ENCODE results near the gene SEMA3G.

Gene SEMA3G

GRCh38 chr3:52479877-52480575, 35.1 kb upstream of the SEMA3G start:
- peaks cover 71% of the 10 kb centered on the region for H3K36me3 ChIP-seq (ENCODE audit: control insufficient read depth, low read length)
- H3K4me2 ChIP-seq (ENCODE audit: low read length): no peak overlapping the region
- TF ChIP-seq EZH2phosphoT487 (IDR thresholded peaks at IDR 0.05; ENCODE audit: borderline replicate concordance, low read length): no peak
- no peak for TF ChIP-seq CTCF (IDR thresholded peaks at IDR 0.05; ENCODE audit: low read depth, low read length, poor library complexity, severe bottlenecking)

GRCh38 chr3:52479037-52479876, 34.4 kb upstream of the SEMA3G start:
- no peak for TF ChIP-seq CTCF (IDR thresholded peaks at IDR 0.05; ENCODE audit: low read depth, low read length, poor library complexity, severe bottlenecking)
- no peak for TF ChIP-seq EZH2phosphoT487 (IDR thresholded peaks at IDR 0.05; ENCODE audit: borderline replicate concordance, low read length)
- Histone ChIP-seq H3K4me3 (ENCODE audit: low read length) (no peak overlapping the region), H3K36me3 (ENCODE audit: control insufficient read depth, low read length) (peaks cover 75% of the 10 kb centered on the region)

More at GRCh38 chr3:52479877-52480575, 35.1 kb upstream of the SEMA3G start:
- Histone ChIP-seq H3K27me3 (ENCODE audit: control insufficient read depth, low read length) (no peaks in the 10 kb centered on the region), H3K4me3 (ENCODE audit: low read length) (no peak overlapping the region), H4K20me1 (ENCODE audit: control insufficient read depth, insufficient read depth, low read depth, low read length) (no peaks in the 10 kb centered on the region), H3F3A (ENCODE audit: control insufficient read depth, insufficient read depth) (no peaks in the 10 kb centered on the region), H3K9me3 (ENCODE audit: control insufficient read depth, insufficient read depth, low read length) (no peaks in the 10 kb centered on the region), H3K4me1 (ENCODE audit: control insufficient read depth, low read length) (no peaks in the 10 kb centered on the region), H3K79me2 (ENCODE audit: control insufficient read depth, low read length) (no peaks in the 10 kb centered on the region), H3K27ac (ENCODE audit: low read depth, low read length) (no peak overlapping the region), H3K9me2 (replicated peaks; ENCODE audit: control insufficient read depth, low read length) (no peaks in the 10 kb centered on the region)

GRCh38 chr3:52477796-52478095, 32.8 kb upstream of the SEMA3G start:
- Histone ChIP-seq H3K36me3 (ENCODE audit: control insufficient read depth, low read length) (peaks cover 88% of the 10 kb centered on the region), H3K9me2 (replicated peaks; ENCODE audit: control insufficient read depth, low read length) (no peaks in the 10 kb centered on the region), H3K4me1 (ENCODE audit: control insufficient read depth, low read length) (no peaks in the 10 kb centered on the region), H3K4me3 (ENCODE audit: low read length) (no peak overlapping the region), H3K27me3 (ENCODE audit: control insufficient read depth, low read length) (no peaks in the 10 kb centered on the region), H3F3A (ENCODE audit: control insufficient read depth, insufficient read depth) (no peaks in the 10 kb centered on the region), H4K20me1 (ENCODE audit: control insufficient read depth, insufficient read depth, low read depth, low read length) (no peaks in the 10 kb centered on the region), H3K27ac (ENCODE audit: low read depth, low read length) (no peak overlapping the region), H3K9me3 (ENCODE audit: control insufficient read depth, insufficient read depth, low read length) (no peaks in the 10 kb centered on the region), H3K79me2 (ENCODE audit: control insufficient read depth, low read length) (no peaks in the 10 kb centered on the region), H3K4me2 (ENCODE audit: low read length) (no peak overlapping the region)
- TF ChIP-seq CTCF (IDR thresholded peaks at IDR 0.05; ENCODE audit: low read depth, low read length, poor library complexity, severe bottlenecking) (no peak), EZH2phosphoT487 (IDR thresholded peaks at IDR 0.05; ENCODE audit: borderline replicate concordance, low read length) (no peak)

More at GRCh38 chr3:52479037-52479876, 34.4 kb upstream of the SEMA3G start:
- Histone ChIP-seq H3K27ac (ENCODE audit: low read depth, low read length) (no peak overlapping the region), H3K27me3 (ENCODE audit: control insufficient read depth, low read length) (no peaks in the 10 kb centered on the region), H3K4me1 (ENCODE audit: control insufficient read depth, low read length) (no peaks in the 10 kb centered on the region), H3K79me2 (ENCODE audit: control insufficient read depth, low read length) (no peaks in the 10 kb centered on the region), H3K9me2 (replicated peaks; ENCODE audit: control insufficient read depth, low read length) (no peaks in the 10 kb centered on the region), H4K20me1 (ENCODE audit: control insufficient read depth, insufficient read depth, low read depth, low read length) (no peaks in the 10 kb centered on the region), H3F3A (ENCODE audit: control insufficient read depth, insufficient read depth) (no peaks in the 10 kb centered on the region), H3K4me2 (ENCODE audit: low read length) (no peak overlapping the region), H3K9me3 (ENCODE audit: control insufficient read depth, insufficient read depth, low read length) (no peaks in the 10 kb centered on the region)
